ENCODE data around the gene CALM1.

The CALM1 gene

DNA sequence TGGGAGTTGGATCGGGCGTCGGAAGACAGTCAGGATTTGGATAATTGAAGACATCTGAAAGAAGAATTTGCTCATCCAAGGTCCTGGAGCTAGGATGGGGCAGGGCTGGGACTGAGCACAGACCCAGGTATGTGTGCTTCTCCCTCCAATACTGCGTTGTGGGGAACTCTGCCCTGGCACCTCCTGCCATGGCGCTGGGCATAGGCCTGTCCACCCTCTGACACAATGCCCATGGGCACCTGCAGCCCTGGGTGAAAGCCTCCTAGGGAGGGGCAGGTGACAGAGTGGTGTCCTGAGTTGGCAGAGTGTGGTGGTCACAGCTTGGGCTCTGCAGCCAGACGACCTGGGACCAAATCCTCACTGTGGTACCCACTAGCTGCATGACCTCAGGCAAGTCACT, 53.3 kb downstream of the CALM1 start:
- no peak for TF ChIP-seq NFIC (IDR thresholded peaks at IDR 0.05)

DNA sequence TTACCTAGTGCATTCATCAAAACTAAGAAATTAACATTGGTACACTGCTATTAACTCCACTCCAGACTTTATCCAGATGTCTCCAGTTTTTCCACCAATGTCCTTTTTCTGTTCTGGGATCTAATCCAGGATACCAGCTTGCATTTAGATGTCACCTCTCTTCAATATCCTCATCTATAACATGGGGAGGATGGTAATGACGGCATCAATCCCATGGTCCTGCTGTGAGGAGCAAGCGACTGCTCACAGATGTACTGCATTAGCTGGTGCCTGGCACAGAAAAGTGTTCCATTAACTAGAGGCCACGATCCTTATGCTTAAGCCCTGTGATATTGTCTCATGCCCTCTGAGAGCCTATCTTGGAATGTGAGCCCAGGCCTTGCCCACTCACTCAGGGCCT, 53.8 kb downstream of the CALM1 start:
- no peak for TF ChIP-seq TAF1 (IDR thresholded peaks at IDR 0.05; ENCODE audit: low read depth)
- no peak for TF ChIP-seq FOXM1 (IDR thresholded peaks at IDR 0.05; ENCODE audit: borderline replicate concordance, low read depth)
- TF ChIP-seq EP300 (IDR thresholded peaks at IDR 0.05; ENCODE audit: borderline replicate concordance) = no peak
- TF ChIP-seq, protein P1, sequence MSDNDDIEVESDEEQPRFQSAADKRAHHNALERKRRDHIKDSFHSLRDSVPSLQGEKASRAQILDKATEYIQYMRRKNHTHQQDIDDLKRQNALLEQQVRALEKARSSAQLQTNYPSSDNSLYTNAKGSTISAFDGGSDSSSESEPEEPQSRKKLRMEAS (IDR thresholded peaks at IDR 0.05) = no peak
- TF ChIP-seq YY1 (IDR thresholded peaks at IDR 0.05; ENCODE audit: low read depth) = no peak
- TF ChIP-seq CREB1 (IDR thresholded peaks at IDR 0.05; ENCODE audit: low read depth) = no peak
- no peak for TF ChIP-seq REST (IDR thresholded peaks at IDR 0.05; ENCODE audit: low read depth)

DNA sequence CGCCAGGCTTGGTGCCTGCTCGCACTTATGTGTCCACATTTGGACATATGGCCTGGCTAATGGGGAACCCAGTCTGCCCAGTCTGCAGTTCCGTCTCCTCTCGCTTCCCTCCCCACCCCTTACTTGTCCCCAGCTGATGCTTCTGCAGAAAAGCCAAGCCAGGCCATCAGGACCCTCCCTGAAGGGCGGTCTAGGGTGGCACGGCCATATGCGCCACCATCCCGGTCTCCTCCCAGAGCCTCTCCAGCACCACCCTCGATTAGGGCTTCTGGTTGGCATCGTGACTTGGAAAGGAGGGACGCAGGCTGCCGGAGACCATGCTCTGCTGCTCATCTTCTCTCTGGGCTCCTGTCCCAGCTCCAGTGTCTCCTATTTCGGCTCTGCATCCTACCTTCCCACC, 54.6 kb downstream of the CALM1 start:
- TF ChIP-seq CREB1 (IDR thresholded peaks at IDR 0.05; ENCODE audit: low read depth) (no peak), EGR1 (IDR thresholded peaks at IDR 0.05) (no peak), YY1 (IDR thresholded peaks at IDR 0.05; ENCODE audit: low read depth) (no peak), TCF12 (IDR thresholded peaks at IDR 0.05; ENCODE audit: low read depth) (no peak), NFIC (IDR thresholded peaks at IDR 0.05) (no peak), EP300 (IDR thresholded peaks at IDR 0.05; ENCODE audit: borderline replicate concordance) (no peak), REST (IDR thresholded peaks at IDR 0.05; ENCODE audit: low read depth) (no peak), CEBPB (IDR thresholded peaks at IDR 0.05) (no peak), RAD21 (IDR thresholded peaks at IDR 0.05; ENCODE audit: low read depth) (no peak)
- TF ChIP-seq, protein P2, sequence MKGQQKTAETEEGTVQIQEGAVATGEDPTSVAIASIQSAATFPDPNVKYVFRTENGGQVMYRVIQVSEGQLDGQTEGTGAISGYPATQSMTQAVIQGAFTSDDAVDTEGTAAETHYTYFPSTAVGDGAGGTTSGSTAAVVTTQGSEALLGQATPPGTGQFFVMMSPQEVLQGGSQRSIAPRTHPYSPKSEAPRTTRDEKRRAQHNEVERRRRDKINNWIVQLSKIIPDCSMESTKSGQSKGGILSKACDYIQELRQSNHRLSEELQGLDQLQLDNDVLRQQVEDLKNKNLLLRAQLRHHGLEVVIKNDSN (IDR thresholded peaks at IDR 0.05) = no peak

DNA sequence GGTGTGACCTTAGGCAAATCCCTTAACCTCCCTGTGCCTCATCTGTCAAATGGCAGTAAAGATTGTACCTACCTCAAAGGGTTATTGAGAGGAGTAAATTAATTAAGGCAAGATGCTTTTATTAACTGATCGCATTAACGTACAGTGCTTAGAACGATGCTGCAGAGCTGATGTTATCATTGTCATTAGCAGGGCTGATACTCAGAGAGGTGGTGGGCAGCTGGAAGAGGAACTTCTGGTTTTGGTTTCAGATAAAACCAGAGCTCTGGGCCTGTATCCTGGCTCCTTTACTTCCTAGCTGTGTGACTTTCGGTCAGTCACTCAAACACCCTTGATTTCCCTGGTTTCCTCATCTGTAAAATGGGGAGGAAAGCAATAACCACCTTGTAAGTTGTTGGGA, 55.1 kb downstream of the CALM1 start:
- no peak for TF ChIP-seq ZBTB7A (IDR thresholded peaks at IDR 0.05; ENCODE audit: low read depth)
- TF ChIP-seq TAF1 (IDR thresholded peaks at IDR 0.05; ENCODE audit: low read depth) = no peak

DNA sequence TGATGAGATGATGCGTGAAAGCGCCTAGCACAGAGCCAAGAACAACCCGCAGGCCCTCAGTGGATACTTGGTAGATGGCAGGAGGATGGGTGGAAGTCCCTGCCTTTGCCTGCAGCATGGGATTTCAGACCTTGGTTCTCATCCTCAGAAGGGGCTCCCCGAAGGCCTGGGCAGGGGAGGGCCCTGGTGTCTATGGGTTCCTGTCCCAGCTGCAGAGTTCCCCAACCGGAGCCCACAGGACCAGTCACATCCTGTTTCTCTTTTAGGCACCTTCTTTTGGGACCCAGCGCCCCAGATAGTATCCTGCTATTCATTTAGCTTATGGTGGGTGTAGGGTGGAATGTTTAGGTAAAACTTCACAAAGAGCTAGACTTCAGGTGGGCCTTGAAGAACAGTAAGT, 55.5 kb downstream of the CALM1 start:
- TF ChIP-seq ZBTB7A (IDR thresholded peaks at IDR 0.05; ENCODE audit: low read depth) (no peak), CREB1 (IDR thresholded peaks at IDR 0.05; ENCODE audit: low read depth) (no peak), NFIC (IDR thresholded peaks at IDR 0.05) (no peak), FOXM1 (IDR thresholded peaks at IDR 0.05; ENCODE audit: borderline replicate concordance, low read depth) (no peak), TAF1 (IDR thresholded peaks at IDR 0.05; ENCODE audit: low read depth) (no peak)
- TF ChIP-seq, protein P1 (IDR thresholded peaks at IDR 0.05) = no peak

DNA sequence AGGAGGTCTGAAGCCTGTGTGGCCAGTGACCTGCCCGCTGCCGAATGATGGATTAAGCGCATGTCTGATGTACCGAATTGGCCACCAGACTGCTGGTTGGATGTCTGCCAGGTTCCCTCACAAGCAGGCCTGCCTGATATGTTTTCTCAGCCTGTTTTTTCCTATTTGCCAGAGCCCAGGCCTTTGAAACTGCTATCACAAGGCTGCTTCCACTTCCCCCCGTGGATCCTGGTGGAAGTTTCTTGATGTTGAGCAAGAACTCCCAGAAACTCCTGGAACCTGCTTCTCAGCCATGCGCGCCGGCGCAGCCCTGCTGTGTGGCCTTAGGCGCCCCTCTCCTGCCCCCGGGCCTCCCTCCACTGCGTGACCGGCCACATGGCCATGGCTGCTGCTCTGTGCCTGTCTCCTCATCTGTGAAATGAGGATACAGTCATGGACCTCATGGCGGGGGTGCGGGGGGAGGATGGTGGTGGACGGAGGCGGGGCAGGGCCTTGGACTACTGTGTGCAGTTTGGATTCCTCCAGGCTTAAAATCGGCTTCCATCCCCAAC, 56.6 kb downstream of the CALM1 start:
- TF ChIP-seq CREB1 (IDR thresholded peaks at IDR 0.05; ENCODE audit: low read depth) = no peak
- TF ChIP-seq ZBTB7A (IDR thresholded peaks at IDR 0.05; ENCODE audit: low read depth) = no peak
- TF ChIP-seq FOXM1 (IDR thresholded peaks at IDR 0.05; ENCODE audit: borderline replicate concordance, low read depth) = no peak
- no peak for TF ChIP-seq CEBPB (IDR thresholded peaks at IDR 0.05)
- TF ChIP-seq TCF12 (IDR thresholded peaks at IDR 0.05; ENCODE audit: low read depth) = no peak
- no peak for TF ChIP-seq NFIC (IDR thresholded peaks at IDR 0.05)
- TF ChIP-seq EP300 (IDR thresholded peaks at IDR 0.05; ENCODE audit: borderline replicate concordance) = no peak
- no peak for TF ChIP-seq TAF1 (IDR thresholded peaks at IDR 0.05; ENCODE audit: low read depth)
- TF ChIP-seq RAD21 (IDR thresholded peaks at IDR 0.05; ENCODE audit: low read depth) = no peak
- TF ChIP-seq REST (IDR thresholded peaks at IDR 0.05; ENCODE audit: low read depth) = no peak
- TF ChIP-seq TEAD4 (IDR thresholded peaks at IDR 0.05) = no peak
